Suprapubic skin (tissue), 3 donors: ENCODE results near the gene CDH4.

ENCODE experiments used
- CTCF ChIP-seq, 2 donors: fragments of 200-600 bp in 1 of 2; fragments of 450-650 bp in 1 of 2; sonication (generic) in 1 of 2; IDR thresholded peaks; one replicate each; pipeline ENCODE4 v1.5.1; 2016 to 2019; ENCODE audit warnings: antibody characterized with exemption in 2 of 2, mild to moderate bottlenecking in 1 of 2, moderate library complexity in 1 of 2
- POLR2A ChIP-seq, 2 donors: fragments of 450-650 bp; IDR thresholded peaks; one replicate each; pipeline ENCODE4 v1.6.1; 2017; ENCODE audit warnings: antibody characterized with exemption in 2 of 2, mild to moderate bottlenecking in 2 of 2, moderate library complexity in 2 of 2

- TF ChIP-seq POLR2A (IDR thresholded peaks at IDR 0.05), result no peak
- no peak for TF ChIP-seq CTCF (IDR thresholded peaks at IDR 0.05)
Measured at GRCh38 chr20:61939691-61940360, 687.8 kb downstream of the CDH4 start.
